Astrocyte (in vitro differentiated cells and primary cell): ENCODE measurements around the gene PRR36. TPM values are rescaled to one million over a fixed set of nuclear protein-coding genes. Genes with fewer than 3 reads are reported as not detected.

Experiments used
- DNase-seq: peaks from one replicate; pipeline ENCODE4 v3.0.0-alpha.2; 2010; ENCODE audit warnings: low read depth
- FAIRE-seq: peaks from 2 replicates; lab custom pipeline; 2011; peaks lifted over from hg19 to GRCh38; lab: Jason Lieb, UNC
- H2AFZ ChIP-seq: 2 replicates; pipeline ENCODE4 v1.6.0; 2012; ENCODE audit warnings: low read depth, low read length, inconsistent platforms
- H3K27ac ChIP-seq: 2 replicates; pipeline ENCODE4 v1.5.1; 2011; ENCODE audit warnings: low read depth, low read length, inconsistent platforms
- H3K27me3 ChIP-seq: 2 replicates; pipeline ENCODE4 v1.6.0; 2011; ENCODE audit warnings: low read length, inconsistent platforms; ENCODE audit not compliant: insufficient read depth
- H3K36me3 ChIP-seq: 2 replicates; pipeline ENCODE4 v1.5.1; 2011; ENCODE audit warnings: low read length, inconsistent platforms; ENCODE audit not compliant: insufficient read depth
- H3K4me1 ChIP-seq: 2 replicates; pipeline ENCODE4 v1.5.1; 2011; ENCODE audit warnings: low read length, inconsistent platforms; ENCODE audit not compliant: insufficient read depth
- H3K4me2 ChIP-seq: 2 replicates; pipeline ENCODE4 v1.6.0; 2012; ENCODE audit warnings: low read length, inconsistent platforms
- H3K4me3 ChIP-seq: 2 replicates; pipeline ENCODE4 v1.5.1; 2011; ENCODE audit warnings: low read depth, mild to moderate bottlenecking, low read length, inconsistent platforms; ENCODE audit not compliant: insufficient read depth
- H3K79me2 ChIP-seq: 2 replicates; pipeline ENCODE4 v1.6.0; 2012; ENCODE audit warnings: mild to moderate bottlenecking, low read length, inconsistent platforms; ENCODE audit not compliant: insufficient read depth
- H3K9ac ChIP-seq: 2 replicates; pipeline ENCODE4 v1.6.0; 2012; ENCODE audit warnings: mild to moderate bottlenecking, low read length, inconsistent platforms
- H3K9me3 ChIP-seq: 2 replicates; pipeline ENCODE4 v1.5.1; 2012; ENCODE audit warnings: low read depth, mild to moderate bottlenecking, low read length, inconsistent platforms; ENCODE audit not compliant: insufficient read depth
- H4K20me1 ChIP-seq: 2 replicates; pipeline ENCODE4 v1.6.0; 2012; ENCODE audit warnings: low read length, inconsistent platforms; ENCODE audit not compliant: insufficient read depth
- H3K27ac Mint-ChIP-seq: one replicate; pipeline ENCODE4 v1.8.0; 2021; ENCODE audit warnings: mild to moderate bottlenecking, mixed read lengths; ENCODE audit not compliant: unreplicated experiment
- H3K27me3 Mint-ChIP-seq: one replicate; pipeline ENCODE4 v1.8.0; 2021; ENCODE audit warnings: low read depth, mixed read lengths; ENCODE audit not compliant: unreplicated experiment
- H3K36me3 Mint-ChIP-seq: one replicate; pipeline ENCODE4 v1.8.0; 2021; ENCODE audit warnings: low read depth, mixed read lengths; ENCODE audit not compliant: unreplicated experiment
- H3K4me1 Mint-ChIP-seq: one replicate; pipeline ENCODE4 v1.8.0; 2021; ENCODE audit warnings: low read depth, mixed read lengths; ENCODE audit not compliant: unreplicated experiment
- H3K4me3 Mint-ChIP-seq: one replicate; pipeline ENCODE4 v1.8.0; 2021; ENCODE audit warnings: mild to moderate bottlenecking, moderate library complexity, mixed read lengths; ENCODE audit not compliant: unreplicated experiment
- H3K9me3 Mint-ChIP-seq: one replicate; pipeline ENCODE4 v1.8.0; 2021; ENCODE audit warnings: mild to moderate bottlenecking, mixed read lengths; ENCODE audit not compliant: unreplicated experiment
- CTCF ChIP-seq: IDR thresholded peaks from 2 replicates; pipeline ENCODE4 v1.5.1; 2011; ENCODE audit warnings: low read depth, mild to moderate bottlenecking, inconsistent platforms, low read length, moderate library complexity; ENCODE audit not compliant: insufficient read depth
- EZH2 ChIP-seq: IDR thresholded peaks from 2 replicates; pipeline ENCODE4 v1.6.1; 2012; ENCODE audit warnings: mild to moderate bottlenecking, low read length, inconsistent platforms; ENCODE audit not compliant: insufficient read depth
- total RNA-seq: library from RNA; stranded (reverse); gene quantifications from 2 replicates; pipeline ENCODE4 v1.2.1, GENCODE V29; 2021

PRR36 gene
- total RNA-seq, 1 donor from 2014 or later, result 1.3 TPM

GRCh38 chr19:7862413-7862951, 11.7 kb downstream of the PRR36 start:
- Histone ChIP-seq H3K4me2 (peak overlapping the region; percentile 64), H3K27me3 (peaks cover 10% of the 10 kb centered on the region), H3K79me2 (no peaks in the 10 kb centered on the region), H4K20me1 (peaks cover 18% of the 10 kb centered on the region), H3K27ac (no peak overlapping the region), H3K4me1 (no peaks in the 10 kb centered on the region), H3K36me3 (no peaks in the 10 kb centered on the region), H3K4me3 (no peak overlapping the region), H3K9me3 (no peaks in the 10 kb centered on the region), H2AFZ (peak overlapping the region; percentile 26), H3K9ac (no peak overlapping the region)
- Mint-ChIP-seq H3K27me3 (peaks cover 23% of the 10 kb centered on the region), H3K9me3 (no peaks in the 10 kb centered on the region), H3K27ac (no peak overlapping the region), H3K4me1 (peaks cover 2% of the 10 kb centered on the region), H3K36me3 (peaks cover 2% of the 10 kb centered on the region), H3K4me3 (no peak overlapping the region)
- DNase-seq (no peak), FAIRE-seq (no peak)
- TF ChIP-seq CTCF, result no peak
- no peak for TF ChIP-seq EZH2

- Histone ChIP-seq H3K4me2 (peak overlapping the region; percentile 64), H4K20me1 (peaks cover 18% of the 10 kb centered on the region), H3K9me3 (no peaks in the 10 kb centered on the region), H3K27me3 (peaks cover 4% of the 10 kb centered on the region), H3K79me2 (no peaks in the 10 kb centered on the region), H3K4me1 (no peaks in the 10 kb centered on the region), H2AFZ (peak overlapping the region; percentile 26), H3K9ac (no peak overlapping the region), H3K27ac (no peak overlapping the region), H3K36me3 (no peaks in the 10 kb centered on the region), H3K4me3 (no peak overlapping the region)
- no peak overlapping the region for H3K4me3 Mint-ChIP-seq
- no peak overlapping the region for H3K27ac Mint-ChIP-seq
- no peak for DNase-seq
- peak; percentile 55 for TF ChIP-seq EZH2
- TF ChIP-seq CTCF, result no peak
- no peak for FAIRE-seq
- H3K36me3 Mint-ChIP-seq, result peaks cover 2% of the 10 kb centered on the region
- H3K27me3 Mint-ChIP-seq, result peaks cover 20% of the 10 kb centered on the region
- no peaks in the 10 kb centered on the region for H3K9me3 Mint-ChIP-seq
- peaks cover 2% of the 10 kb centered on the region for H3K4me1 Mint-ChIP-seq
These were observed 12.4 kb downstream of the PRR36 start for GRCh38 chr19:7861619-7862412.
